ENCODE data around the gene KDM8. TPM values are rescaled to one million over a fixed set of nuclear protein-coding genes. Genes with fewer than 3 reads are reported as not detected.

Gene KDM8
- total and polyA plus RNA-seq, 7 donors: 2.5 to 6.8 (median 5.1) TPM

DNA sequence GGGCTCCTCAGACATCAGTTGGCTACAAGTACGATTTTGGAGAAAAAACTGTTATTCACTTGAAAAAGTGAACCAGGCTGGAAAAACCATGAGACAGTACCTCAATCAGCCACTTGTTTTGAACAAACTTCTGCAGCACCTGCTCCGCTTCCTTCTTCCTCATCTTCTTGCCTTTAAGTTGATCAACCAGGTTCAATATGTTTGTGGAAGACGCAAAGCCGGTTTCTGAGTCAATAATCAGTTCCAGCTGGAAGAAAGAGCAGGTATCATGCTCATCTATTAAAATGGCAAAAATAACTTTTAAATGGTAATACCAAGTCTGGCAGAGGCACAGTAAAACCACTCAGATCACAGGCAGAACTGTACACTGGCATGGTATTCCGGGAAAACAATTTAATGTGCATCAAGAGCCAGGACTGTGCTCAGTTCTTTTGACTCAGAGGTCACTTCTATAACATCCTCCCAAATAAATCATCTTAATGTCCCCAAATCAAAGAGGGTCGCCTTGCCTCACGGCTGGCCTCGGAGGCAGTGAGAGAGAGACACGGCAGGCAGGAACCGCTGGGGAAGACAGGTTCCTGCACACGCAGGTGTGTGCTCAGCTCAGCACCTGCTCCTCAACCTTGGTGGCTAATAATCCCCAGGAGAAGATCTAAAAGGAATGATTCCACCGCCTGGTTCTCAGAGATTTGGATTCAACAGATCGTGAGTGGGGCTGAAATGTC lies 29.7 kb downstream of the KDM8 start:
- H3K27ac ChIP-seq: no peak overlapping the region

DNA sequence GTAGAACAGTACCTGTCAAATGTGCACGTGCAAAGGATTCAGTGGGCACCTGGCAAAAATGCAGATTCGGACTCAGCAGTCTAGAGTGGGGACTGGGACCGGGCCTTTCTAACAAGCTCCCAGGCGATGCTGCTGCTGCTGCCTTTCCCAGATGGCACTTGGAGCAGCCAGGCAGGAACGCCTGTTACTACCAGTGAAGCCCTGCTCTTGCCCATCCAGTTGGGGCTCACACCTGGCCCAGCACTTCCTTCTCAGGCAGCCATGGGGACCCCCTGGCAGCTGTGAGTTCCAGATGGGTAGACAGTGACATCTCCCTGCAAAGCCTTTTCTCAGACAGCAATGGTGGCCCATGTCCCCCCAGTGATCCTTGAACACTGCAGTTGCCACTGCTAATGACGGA lies 30.4 kb downstream of the KDM8 start:
- no peaks in the 10 kb centered on the region for H3K9me3 ChIP-seq
- H3K27me3 ChIP-seq: no peaks in the 10 kb centered on the region
- H3K27ac ChIP-seq: no peak overlapping the region
- intact Hi-C loops (cut with DNase I): loop anchor here (2.0 kb wide), 2 partner anchors 35 to 79 kb away; partner anchors contain the start of genes IL4R and NSMCE1
- peaks cover 0 to 43% (median 19%) of the 10 kb centered on the region in 4 donors for H3K36me3 ChIP-seq
- peak; percentile 64 for DNase-seq
- H3K4me3 ChIP-seq: no peak overlapping the region
- WGBS, 2 donors: 90 to 94% methylated on average over 6 of the region's 6 CpGs
- peaks cover 0 to 21% (median 15%) of the 10 kb centered on the region in 4 donors for H3K4me1 ChIP-seq
- TF ChIP-seq POLR2AphosphoS5 (IDR thresholded peaks at IDR 0.05) (no peak), EP300 (IDR thresholded peaks at IDR 0.05) (no peak), POLR2A (IDR thresholded peaks at IDR 0.05) (no peak)
- TF ChIP-seq, protein P1, sequence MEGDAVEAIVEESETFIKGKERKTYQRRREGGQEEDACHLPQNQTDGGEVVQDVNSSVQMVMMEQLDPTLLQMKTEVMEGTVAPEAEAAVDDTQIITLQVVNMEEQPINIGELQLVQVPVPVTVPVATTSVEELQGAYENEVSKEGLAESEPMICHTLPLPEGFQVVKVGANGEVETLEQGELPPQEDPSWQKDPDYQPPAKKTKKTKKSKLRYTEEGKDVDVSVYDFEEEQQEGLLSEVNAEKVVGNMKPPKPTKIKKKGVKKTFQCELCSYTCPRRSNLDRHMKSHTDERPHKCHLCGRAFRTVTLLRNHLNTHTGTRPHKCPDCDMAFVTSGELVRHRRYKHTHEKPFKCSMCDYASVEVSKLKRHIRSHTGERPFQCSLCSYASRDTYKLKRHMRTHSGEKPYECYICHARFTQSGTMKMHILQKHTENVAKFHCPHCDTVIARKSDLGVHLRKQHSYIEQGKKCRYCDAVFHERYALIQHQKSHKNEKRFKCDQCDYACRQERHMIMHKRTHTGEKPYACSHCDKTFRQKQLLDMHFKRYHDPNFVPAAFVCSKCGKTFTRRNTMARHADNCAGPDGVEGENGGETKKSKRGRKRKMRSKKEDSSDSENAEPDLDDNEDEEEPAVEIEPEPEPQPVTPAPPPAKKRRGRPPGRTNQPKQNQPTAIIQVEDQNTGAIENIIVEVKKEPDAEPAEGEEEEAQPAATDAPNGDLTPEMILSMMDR (IDR thresholded peaks at IDR 0.05): no peak

More for the DNA sequence above, 29.7 kb downstream of the KDM8 start:
- H3K4me1 ChIP-seq: peaks cover 0 to 21% (median 15%) of the 10 kb centered on the region in 4 donors
- intact Hi-C loops (cut with DNase I): no loop called here
- H3K27me3 ChIP-seq: no peaks in the 10 kb centered on the region
- TF ChIP-seq POLR2AphosphoS5 (IDR thresholded peaks at IDR 0.05): no peak
- TF ChIP-seq EP300 (IDR thresholded peaks at IDR 0.05): no peak
- no peak for TF ChIP-seq POLR2A (IDR thresholded peaks at IDR 0.05)
- TF ChIP-seq, protein P1 (IDR thresholded peaks at IDR 0.05): no peak
- no peak overlapping the region for H3K4me3 ChIP-seq
- H3K9me3 ChIP-seq: no peaks in the 10 kb centered on the region
- 31 to 63% methylated on average over 13 of the region's 13 CpGs for WGBS, 2 donors
- peaks cover 0 to 43% (median 19%) of the 10 kb centered on the region in 4 donors for H3K36me3 ChIP-seq
- peak; percentile 41 for DNase-seq

DNA sequence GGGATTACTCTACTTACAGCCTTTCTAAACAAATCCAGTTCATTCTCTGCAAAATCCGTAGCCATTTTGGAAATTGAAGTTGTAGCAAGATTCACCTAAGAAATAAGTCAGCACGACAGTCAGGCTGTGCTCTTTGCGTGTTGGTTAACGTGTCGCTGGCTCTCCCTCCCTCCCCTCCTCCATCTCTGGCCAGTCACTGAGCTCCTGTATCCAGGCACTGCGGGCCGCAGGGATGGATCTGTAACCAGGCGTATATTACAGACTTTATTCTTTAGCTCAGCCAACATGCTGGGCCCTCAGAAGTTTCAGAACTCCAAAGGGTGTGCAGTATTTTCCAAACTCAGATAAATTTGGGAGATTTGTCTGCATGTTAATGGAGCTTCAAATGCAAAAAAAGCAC lies 30.8 kb downstream of the KDM8 start:
- peak; percentile 37 for DNase-seq
- Histone ChIP-seq H3K27me3 (no peaks in the 10 kb centered on the region), H3K4me3 (no peak overlapping the region), H3K9me3 (no peaks in the 10 kb centered on the region), H3K27ac (peak overlapping the region in 2 of 4 donors; percentile 71 to 78), H3K4me1 (peaks cover 0 to 21% (median 16%) of the 10 kb centered on the region in 4 donors), H3K36me3 (peaks cover 0 to 43% (median 19%) of the 10 kb centered on the region in 4 donors)
- intact Hi-C loops (cut with DNase I): loop anchor here (2.0 kb wide), 2 partner anchors 35 to 79 kb away; partner anchors contain the start of genes IL4R and NSMCE1
- 90 to 97% methylated on average over 8 of the region's 8 CpGs for WGBS, 2 donors
- TF ChIP-seq POLR2A (IDR thresholded peaks at IDR 0.05) (no peak), POLR2AphosphoS5 (IDR thresholded peaks at IDR 0.05) (no peak), EP300 (IDR thresholded peaks at IDR 0.05) (no peak)
- TF ChIP-seq, protein P1 (IDR thresholded peaks at IDR 0.05): no peak

DNA sequence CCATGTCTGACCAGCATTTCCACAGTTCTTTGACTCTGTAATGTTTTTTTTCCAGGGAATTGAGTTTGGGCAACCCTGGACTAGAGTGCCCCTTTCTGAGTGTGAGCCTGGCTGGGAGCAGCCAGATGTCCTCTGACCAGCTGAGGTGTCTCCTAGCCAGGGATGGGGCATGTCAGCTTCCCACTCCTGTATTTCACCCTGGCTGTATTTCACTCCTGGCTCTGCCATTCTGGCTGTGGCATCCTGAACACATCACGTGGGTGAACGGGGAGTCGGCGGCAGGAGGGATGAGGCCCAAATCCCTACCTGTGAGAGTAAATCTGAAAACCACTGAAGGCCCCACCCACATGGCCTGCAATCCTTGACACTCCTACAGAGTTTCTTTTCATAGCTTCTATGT lies 31.3 kb downstream of the KDM8 start:
- no peaks in the 10 kb centered on the region for H3K27me3 ChIP-seq
- peak; percentile 61 for DNase-seq
- H3K27ac ChIP-seq: peak overlapping the region; percentile 68 to 78 (median 72)
- TF ChIP-seq EP300 (IDR thresholded peaks at IDR 0.05) (no peak), POLR2AphosphoS5 (IDR thresholded peaks at IDR 0.05) (no peak), POLR2A (IDR thresholded peaks at IDR 0.05) (no peak)
- TF ChIP-seq, protein P1 (IDR thresholded peaks at IDR 0.05): no peak
- intact Hi-C loops (cut with DNase I): loop anchor here (1.0 to 2.0 kb wide), 3 partner anchors 34 to 134 kb away; partner anchors contain the start of genes IL4R and NSMCE1
- peaks cover 0 to 22% (median 18%) of the 10 kb centered on the region in 4 donors for H3K4me1 ChIP-seq
- WGBS, 2 donors: 9 to 27% methylated on average over 4 of the region's 4 CpGs
- no peak overlapping the region for H3K4me3 ChIP-seq
- peaks cover 0 to 43% (median 19%) of the 10 kb centered on the region in 4 donors for H3K36me3 ChIP-seq
- H3K9me3 ChIP-seq: no peaks in the 10 kb centered on the region

Data from sigmoid colon (tissue), 7 donors.